ENCODE data around the gene HHAT.
A peak's percentile ranks its signal among the peaks of the same experiment; 100 is the strongest.

The HHAT gene

DNA sequence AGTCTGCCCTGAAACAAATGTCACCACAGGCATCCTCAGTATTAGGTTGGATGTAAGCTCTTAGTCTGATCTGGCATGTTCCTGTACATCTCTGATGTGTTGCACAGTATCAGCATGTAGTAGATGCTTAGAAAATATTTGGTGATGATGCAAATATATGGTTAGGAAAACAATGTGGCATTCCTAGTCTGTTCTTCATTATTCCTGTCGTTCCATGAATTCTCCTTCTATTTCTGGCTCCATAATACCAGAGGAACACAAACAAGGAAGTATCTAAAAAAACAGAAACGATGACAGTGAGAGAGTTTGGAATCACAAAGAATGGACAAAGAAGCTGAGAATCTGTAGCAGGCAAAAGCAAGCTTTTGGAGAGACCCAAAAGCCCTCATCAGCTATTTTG, 236.6 kb downstream of the HHAT start:
- DNase-seq, result no peak

DNA sequence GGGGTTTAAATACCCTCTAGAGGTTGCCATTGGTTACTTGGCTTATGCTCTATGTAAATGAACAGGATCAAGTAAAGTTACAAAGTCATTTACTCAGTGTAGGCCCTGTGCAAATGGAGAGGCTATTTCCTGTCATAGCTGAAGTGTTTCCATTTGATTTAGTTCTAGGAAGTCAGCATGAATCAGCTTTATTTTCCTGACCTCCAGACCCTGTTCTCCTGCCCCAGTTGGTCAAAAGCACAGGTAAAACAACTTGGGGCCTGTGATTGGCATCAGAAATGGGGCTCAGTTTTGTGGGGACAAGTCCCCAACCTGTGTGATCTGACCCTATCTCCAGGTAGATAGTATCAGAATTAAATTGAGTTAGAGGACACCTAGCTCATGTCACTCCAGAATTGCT, 239.9 kb downstream of the HHAT start:
- no peak for DNase-seq

GRCh38 chr1:210570116-210570515, 241.4 kb downstream of the HHAT start:
- no peak for DNase-seq

GRCh38 chr1:210571356-210572284, 242.9 kb downstream of the HHAT start:
- DNase-seq, result no peak

DNA sequence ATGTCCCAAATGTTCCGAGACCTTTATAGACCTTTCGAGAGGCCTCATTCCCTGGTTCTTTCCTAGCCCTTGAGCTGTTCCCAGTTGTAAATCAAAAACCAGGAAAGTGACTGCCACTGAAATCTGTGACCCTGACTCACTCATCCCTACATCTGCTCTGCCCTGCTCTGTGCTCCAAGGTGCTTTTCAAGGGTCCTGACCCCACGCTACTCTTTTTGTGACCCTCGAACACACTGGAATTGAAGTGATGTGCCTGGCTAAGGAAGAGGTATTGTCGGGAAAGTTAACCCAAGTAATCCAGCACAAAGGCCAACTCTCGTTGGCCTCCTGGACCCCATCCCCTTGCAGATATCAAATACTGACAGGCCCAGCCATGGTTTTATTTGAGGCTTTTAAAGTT, 244.4 kb downstream of the HHAT start:
- DNase-seq, result no peak

DNA sequence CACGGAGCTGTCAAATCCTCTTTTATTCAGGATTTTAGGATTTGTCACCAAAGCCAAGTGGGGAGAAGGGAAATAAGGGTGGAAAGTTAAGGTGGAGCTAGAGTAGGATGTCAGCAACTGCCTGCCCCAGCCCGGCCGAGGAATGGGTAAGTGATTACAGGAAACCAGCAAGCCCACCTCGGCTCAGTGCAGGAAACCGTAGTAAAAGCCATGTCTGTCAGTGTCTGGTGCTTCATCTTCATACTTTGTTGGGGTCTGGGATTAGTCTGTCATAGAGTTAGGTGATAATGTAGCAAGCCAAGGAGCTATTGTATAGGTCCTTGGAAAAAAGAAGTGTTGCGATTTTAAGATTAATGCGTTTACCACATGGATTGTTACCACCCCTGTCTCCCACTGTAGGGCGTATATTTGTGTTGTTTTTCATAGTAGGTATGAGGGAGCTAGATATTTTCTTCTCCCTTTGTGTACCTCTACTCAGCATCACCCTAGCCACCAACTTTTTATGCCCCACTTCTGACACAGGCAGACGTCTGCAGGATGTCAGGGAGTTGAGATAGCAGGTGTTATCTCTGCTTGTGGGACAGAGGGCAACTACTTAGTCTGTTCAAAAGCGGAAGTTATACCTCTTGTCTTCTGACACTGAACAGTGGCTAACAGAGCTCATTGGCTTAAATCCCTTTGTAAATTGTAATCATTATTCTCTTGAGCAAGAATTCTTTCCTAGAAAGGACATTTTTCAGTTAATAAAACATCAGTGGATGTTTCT, 253.7 kb downstream of the HHAT start:
- no peak for DNase-seq

DNA sequence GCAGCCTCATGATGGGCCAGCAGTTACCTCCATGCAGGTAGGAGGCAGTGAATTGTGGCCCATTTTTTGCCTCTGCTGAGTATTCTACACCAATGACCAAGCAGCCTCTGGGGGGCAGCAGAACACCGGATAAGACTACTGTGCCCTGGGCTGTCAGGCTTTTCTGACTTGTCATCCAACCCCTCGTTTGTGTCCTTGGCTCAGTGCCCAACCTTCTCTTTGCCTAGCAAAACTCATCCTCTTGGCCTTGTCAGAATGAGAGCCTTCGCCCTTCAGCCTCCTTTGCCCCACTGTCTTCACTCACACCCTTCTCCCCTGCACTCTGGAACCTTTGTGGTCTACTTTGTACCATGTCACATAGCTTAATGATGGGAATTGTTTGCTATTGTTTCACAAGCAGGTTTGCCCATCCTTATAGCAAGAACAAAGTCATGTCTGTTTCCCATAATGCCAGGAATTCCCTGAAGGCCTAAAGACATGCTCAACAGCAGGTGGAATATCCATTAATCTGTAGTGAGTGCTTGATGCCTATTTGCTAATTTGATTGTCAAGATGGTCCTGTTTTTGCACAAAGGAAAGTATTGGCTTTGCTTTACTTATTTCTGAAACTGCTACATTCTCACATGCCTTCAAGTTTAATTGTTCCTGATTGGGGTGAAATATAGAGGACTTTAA, 255.9 kb downstream of the HHAT start:
- peak in 3 of 4 experiments; percentile 8 to 22 (median 18) for DNase-seq

DNA sequence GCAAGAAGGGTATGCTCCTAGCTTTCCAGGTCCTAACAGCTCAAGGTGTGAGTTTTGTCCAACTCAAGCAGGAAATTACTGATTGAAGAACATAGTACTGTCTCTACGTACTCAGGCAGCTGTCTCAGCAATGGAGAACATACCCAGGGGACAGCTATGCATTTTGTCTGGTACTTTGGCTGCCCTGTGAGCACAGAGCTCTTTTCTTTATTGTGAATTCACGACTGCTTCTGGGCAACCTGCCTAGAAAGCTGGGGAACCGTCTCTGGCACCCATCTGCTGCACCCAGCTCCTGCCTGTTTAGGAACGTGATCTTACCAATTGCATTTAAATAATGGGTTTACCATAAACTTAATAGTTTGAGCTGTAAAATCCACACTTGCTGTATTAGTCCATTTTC, 258.1 kb downstream of the HHAT start:
- DNase-seq, result no peak

- DNase-seq, result no peak
Measured at GRCh38 chr1:210587566-210587965, 258.9 kb downstream of the HHAT start.

GRCh38 chr1:210588357-210588756, 259.7 kb downstream of the HHAT start:
- no peak for DNase-seq

DNA sequence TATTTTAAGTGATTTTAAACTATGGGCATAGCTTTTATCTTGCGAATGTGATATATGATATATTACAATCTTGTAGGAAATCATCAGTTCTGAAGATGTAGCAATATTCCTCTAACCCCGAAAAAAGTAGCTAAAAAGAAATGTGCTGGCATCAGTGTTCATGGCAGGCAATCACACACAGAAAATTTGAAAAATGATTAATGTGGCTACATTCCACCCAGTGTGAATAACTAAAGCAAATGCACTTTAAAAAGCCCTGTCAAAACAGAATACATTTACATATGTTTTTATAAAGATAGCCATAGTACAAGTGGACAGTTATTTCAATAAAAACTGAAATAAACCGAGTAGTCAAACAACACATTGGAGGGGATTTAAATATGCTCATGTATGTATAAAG, 260.2 kb downstream of the HHAT start:
- DNase-seq, result no peak

DNA sequence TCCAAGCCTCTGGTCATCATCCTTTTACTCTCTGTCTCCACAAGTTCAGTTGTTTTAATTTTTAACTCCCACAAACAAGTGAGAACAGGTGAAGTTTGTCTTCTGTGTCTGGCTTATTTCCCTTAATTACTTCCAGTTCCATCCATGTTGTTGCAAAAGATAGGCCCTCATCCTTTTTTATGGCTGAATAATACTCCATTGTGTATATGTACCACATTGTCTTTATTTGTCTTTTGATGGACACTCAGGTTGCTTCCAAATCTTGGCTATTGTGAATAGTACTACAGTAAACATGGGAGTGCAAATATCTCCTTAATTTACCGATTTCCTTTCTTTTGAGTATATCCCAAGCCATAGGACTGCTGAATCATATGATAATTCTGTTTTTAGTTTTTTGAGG, 262.5 kb downstream of the HHAT start:
- DNase-seq, result no peak

DNA sequence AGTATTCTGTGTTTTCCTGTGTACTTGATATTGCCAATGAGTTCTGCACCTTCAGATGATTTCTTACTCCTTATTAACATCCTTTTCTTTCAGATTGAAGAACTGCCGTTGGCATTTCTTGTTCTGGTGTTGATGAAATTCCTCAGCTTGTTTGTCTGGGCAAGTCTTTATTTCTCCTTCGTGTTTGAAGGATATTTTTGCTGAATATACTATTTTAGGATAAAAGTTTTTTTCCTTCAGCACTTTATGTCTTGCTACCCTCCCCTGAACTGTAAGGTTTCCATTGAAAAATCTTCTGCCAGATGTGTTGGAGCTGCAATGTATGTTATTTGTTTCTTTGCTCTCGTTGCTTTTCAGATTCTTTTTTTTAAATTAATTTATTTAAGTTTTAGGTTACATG, 265.9 kb downstream of the HHAT start:
- no peak for DNase-seq

DNA sequence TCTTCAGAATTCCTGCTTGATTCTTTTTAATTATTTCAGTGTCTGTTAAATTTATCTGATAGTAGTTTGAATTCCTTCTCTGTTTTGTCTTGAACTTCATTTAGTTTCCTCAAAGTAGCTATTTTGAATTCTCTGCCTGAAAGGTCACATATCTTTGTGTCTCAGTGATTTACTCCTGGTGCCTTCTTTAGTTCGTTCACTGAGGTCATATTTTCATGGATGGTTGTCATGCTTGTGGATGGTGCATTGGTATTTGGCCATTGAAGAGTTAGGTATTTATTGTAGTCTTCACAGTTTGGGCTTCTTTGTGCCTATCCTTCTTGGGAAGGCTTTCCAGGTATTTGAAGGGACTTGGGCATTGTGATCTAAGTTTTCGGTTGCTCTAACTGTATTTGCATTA, 267.9 kb downstream of the HHAT start:
- DNase-seq, result no peak

- DNase-seq, result no peak
Measured at GRCh38 chr1:210597555-210598134, 268.9 kb downstream of the HHAT start.

DNA sequence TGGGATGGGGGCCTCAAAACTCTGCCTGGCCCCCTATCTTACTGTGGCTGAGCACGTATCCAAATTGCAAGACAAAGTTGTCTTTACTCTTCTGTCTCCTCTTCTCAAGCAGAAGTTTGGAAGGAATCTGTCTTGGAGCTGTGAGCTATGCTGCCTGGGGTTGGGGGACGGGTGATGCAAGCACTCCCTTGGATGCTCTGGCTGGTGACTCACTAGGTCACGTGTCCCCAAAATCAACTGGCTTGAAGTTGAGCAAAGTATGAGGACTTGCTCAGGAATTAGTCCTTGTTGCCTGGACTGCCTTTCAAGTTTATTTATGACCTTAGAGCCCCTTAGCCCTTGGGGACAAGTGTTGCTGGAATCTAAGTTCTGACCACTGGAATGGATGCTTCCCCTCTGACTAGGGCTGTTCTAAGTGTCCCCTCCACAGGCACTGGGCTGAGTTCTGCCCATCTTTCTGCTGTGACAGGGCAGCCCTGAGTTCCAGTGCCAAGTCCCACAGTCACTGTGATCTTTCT, 269.5 kb downstream of the HHAT start:
- DNase-seq, result no peak

DNA sequence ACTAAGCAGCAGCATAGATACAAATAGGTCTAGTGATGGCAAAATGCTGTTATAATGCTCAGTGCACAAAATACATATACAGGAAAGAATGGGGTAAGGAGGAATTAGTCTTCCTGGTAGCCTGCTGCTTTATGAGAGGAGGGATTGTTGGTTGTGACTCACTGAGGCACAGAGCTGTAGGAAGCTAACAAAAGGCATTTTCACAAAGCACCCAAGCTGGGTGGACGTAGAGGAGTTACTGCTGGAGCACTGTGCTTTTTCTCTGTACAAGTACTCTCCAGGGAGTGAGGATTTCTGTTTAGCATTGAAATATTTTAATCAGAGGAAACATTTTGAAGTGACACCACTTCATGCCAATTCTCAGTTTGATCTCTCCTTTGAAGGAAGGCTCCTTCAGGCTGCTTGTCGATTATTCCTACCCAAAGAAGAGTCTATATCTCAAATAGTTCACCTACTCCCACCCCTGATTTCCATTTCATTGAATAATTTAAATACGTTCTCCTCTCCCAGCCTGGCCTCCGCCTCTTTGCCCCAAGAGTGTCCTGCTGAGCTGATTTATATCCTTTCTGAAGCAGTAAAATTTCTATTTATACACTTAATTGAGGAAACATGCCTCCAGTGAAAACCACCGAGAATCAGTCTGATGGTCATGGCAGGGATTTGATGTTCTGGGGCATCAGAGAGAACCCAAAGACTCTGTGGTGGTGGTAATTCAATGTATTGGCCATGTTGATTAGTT, 271.9 kb downstream of the HHAT start:
- no peak for DNase-seq

GRCh38 chr1:210603123-210603522, 274.4 kb downstream of the HHAT start:
- no peak for DNase-seq

DNA sequence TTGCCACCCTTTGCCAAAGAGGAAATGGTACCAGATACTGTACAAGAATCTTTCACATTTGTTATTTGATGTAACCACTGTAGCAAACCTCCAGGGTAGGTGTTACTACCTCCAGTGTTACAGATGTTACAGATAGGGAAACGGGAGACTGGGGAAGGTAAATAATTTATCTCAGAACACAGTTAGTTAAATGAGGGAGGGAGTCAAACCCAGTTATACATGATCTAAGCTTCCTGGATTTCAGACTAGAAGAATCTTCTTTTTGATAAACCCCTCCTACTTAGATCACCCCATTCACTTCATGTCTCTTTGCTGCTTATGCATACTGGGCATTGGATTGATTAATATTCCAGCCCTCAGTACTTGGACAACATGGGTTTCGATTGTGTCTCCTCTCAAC, 276.4 kb downstream of the HHAT start:
- DNase-seq, result no peak

GRCh38 chr1:210607361-210607760, 278.7 kb downstream of the HHAT start:
- no peak for DNase-seq

DNA sequence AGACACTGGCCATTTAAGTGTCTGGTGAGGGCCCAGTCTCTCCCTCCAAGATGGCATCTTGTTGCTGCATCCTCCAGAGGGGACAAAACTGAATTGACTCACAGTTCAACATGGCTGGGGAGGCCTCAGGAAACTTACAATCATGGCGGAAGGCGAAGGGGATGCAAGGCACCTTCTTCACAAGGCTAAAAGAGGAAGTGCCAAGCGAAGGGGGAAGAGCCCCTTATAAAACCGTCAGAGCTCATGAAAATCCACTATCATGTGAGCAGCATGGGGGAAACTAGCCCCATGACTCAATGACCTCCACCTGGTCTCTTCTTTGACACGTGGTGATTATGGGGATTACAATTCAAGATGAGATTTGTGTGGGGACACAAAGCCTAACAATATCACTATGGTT, 280.1 kb downstream of the HHAT start:
- DNase-seq, result no peak

GRCh38 chr1:210616356-210616755, 287.7 kb downstream of the HHAT start:
- no peak for DNase-seq
